Measurements from ENCODE around the gene CTAGE4. TPM values are rescaled to one million over a fixed set of nuclear protein-coding genes. Genes with fewer than 3 reads are reported as not detected.

The CTAGE4 gene
- total and polyA plus RNA-seq, 2 donors (not counting 3 experiments of a cell fraction or from before 2014, with no cell fraction given) = 0.04 TPM; not detected in 1

DNA sequence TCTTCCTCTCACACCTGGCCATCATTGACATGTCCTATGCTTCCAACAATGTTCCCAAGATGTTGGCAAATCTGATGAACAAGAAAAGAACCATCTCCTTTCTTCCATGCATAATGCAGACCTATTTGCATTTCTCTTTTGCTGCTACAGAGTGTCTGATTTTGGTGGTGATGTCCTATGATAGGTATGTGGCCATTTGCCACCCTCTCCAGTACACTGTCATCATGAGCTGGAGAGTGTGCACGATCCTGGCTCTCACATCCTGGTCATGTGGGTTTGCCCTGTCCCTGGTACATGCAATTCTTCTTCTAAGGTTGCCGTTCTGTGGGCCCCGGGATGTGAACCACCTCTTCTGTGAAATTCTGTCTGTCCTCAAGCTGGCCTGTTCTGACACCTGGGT lies 41.1 kb upstream of the CTAGE4 start:
- H3K9me1 ChIP-seq (replicated peaks; ENCODE audit: control insufficient read depth, extremely low read depth, insufficient read depth, low read length) = no peaks in the 10 kb centered on the region
- intact Hi-C loops (cut with micrococcal nuclease) = no loop called here
- no peaks in the 10 kb centered on the region for H3K36me3 ChIP-seq (ENCODE audit: control insufficient read depth in 2 of 2, extremely low read depth in 1 of 2, insufficient read depth in 2 of 2, low read length in 2 of 2)
- H3K4me3 ChIP-seq (replicated peaks in 1 of 3; ENCODE audit: insufficient read depth in 1 of 3, low read depth in 1 of 3, low read length in 3 of 3) = no peak overlapping the region
- H3K4me1 ChIP-seq (ENCODE audit: control insufficient read depth, extremely low read depth, insufficient read depth, low read length) = no peaks in the 10 kb centered on the region
- no peaks in the 10 kb centered on the region for H3K9me3 ChIP-seq (replicated peaks; ENCODE audit: control insufficient read depth, insufficient read depth, low read length)
- ChIA-PET CTCF (interaction anchor here (2.6 kb wide), 1 partner anchor 14 kb away, joined by 12 read pairs; no protein-coding TSS in a partner anchor), POLR2A (no interaction called here)
- DNase-seq (ENCODE audit: low read depth, low spot score) = no peak
- FAIRE-seq = no peak
- dilution Hi-C loops (cut with MboI; ENCODE audit: extremely low pct_ligation_motif_present, low sequenced_read_pairs) = no loop called here
- no peak overlapping the region for H2AFZ ChIP-seq (ENCODE audit: low read depth, low read length)
- H3K4me2 ChIP-seq (ENCODE audit: insufficient read depth, low read length) = no peak overlapping the region
- H3K27ac ChIP-seq (ENCODE audit: insufficient read depth, low read depth, low read length) = no peak overlapping the region
- peaks cover 2% of the 10 kb centered on the region in 2 experiments for H3K27me3 ChIP-seq (ENCODE audit: control insufficient read depth in 2 of 2, insufficient read depth in 2 of 2, low read length in 2 of 2)
- TF ChIP-seq POLR2AphosphoS5 (IDR thresholded peaks at IDR 0.05; ENCODE audit: insufficient read depth, low read depth, low read length) (no peak), EZH2 (IDR thresholded peaks at IDR 0.05; ENCODE audit: borderline replicate concordance, low read depth, low read length, severe bottlenecking) (no peak), MYC (IDR thresholded peaks at IDR 0.05; ENCODE audit: low read depth, low read length) (no peak), POLR2A (IDR thresholded peaks at IDR 0.05; ENCODE audit: low read depth, low read length) (no peak), JUN (IDR thresholded peaks at IDR 0.05; ENCODE audit: borderline replicate concordance, insufficient read depth, insufficient read length, low read depth) (no peak), FOS (IDR thresholded peaks at IDR 0.05; ENCODE audit: borderline replicate concordance, insufficient read depth, low read length) (no peak), GATA2 (IDR thresholded peaks at IDR 0.05; ENCODE audit: insufficient read depth, insufficient read length, low read depth, low read length) (no peak)
- TF ChIP-seq, protein P1, sequence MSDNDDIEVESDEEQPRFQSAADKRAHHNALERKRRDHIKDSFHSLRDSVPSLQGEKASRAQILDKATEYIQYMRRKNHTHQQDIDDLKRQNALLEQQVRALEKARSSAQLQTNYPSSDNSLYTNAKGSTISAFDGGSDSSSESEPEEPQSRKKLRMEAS (IDR thresholded peaks at IDR 0.05; ENCODE audit: insufficient read depth, insufficient read length) = no peak
- TF ChIP-seq, protein P2, sequence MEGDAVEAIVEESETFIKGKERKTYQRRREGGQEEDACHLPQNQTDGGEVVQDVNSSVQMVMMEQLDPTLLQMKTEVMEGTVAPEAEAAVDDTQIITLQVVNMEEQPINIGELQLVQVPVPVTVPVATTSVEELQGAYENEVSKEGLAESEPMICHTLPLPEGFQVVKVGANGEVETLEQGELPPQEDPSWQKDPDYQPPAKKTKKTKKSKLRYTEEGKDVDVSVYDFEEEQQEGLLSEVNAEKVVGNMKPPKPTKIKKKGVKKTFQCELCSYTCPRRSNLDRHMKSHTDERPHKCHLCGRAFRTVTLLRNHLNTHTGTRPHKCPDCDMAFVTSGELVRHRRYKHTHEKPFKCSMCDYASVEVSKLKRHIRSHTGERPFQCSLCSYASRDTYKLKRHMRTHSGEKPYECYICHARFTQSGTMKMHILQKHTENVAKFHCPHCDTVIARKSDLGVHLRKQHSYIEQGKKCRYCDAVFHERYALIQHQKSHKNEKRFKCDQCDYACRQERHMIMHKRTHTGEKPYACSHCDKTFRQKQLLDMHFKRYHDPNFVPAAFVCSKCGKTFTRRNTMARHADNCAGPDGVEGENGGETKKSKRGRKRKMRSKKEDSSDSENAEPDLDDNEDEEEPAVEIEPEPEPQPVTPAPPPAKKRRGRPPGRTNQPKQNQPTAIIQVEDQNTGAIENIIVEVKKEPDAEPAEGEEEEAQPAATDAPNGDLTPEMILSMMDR (IDR thresholded peaks at IDR 0.05; ENCODE audit: extremely low read depth in 1 of 2, insufficient read depth in 1 of 2, low read depth in 1 of 2, low read length in 2 of 2) = no peak
- H4K20me1 ChIP-seq (replicated peaks; ENCODE audit: control insufficient read depth, extremely low read depth, insufficient read depth, low read length) = no peaks in the 10 kb centered on the region
- no peak overlapping the region for H3K9ac ChIP-seq (replicated peaks; ENCODE audit: extremely low read depth, insufficient read depth, low read length)
- H3K79me2 ChIP-seq (ENCODE audit: control insufficient read depth, insufficient read depth, low read length) = no peaks in the 10 kb centered on the region
- no TSS peak for BruUV-seq (replicated peaks)

Data from endothelial cell of umbilical vein (primary cell).